Measurements from ENCODE around the gene DNAJC5.

- no peak for TF ChIP-seq YY1 (IDR thresholded peaks at IDR 0.05; ENCODE audit: insufficient read depth, insufficient read length)
- TF ChIP-seq SUZ12 (IDR thresholded peaks at IDR 0.05; ENCODE audit: extremely low read depth, insufficient read depth, insufficient read length): no peak
These were observed 39.5 kb downstream of the DNAJC5 start for GRCh38 chr20:63934271-63935068.
